HG03045 (cell line): ENCODE data around the gene PPP3CA.

Experiments
- ATAC-seq: cut with Tn5 transposase; IDR thresholded peaks from one replicate; pipeline ENCODE4 v1.9.1; 2021; ENCODE audit warnings: mild to moderate bottlenecking, moderate library complexity; ENCODE audit not compliant: unreplicated experiment

The PPP3CA gene

GRCh38 chr4:101065935-101066485, 281.3 kb downstream of the PPP3CA start:
- ATAC-seq = no peak

GRCh38 chr4:101065346-101065745, 282.0 kb downstream of the PPP3CA start:
- no peak for ATAC-seq

GRCh38 chr4:101064541-101065180, 282.7 kb downstream of the PPP3CA start:
- ATAC-seq = no peak

GRCh38 chr4:101055392-101055791, 291.9 kb downstream of the PPP3CA start:
- ATAC-seq = no peak

- no peak for ATAC-seq
These were observed 296.5 kb downstream of the PPP3CA start for GRCh38 chr4:101050837-101051205.

- no peak for ATAC-seq
These were observed 297.1 kb downstream of the PPP3CA start for GRCh38 chr4:101050088-101050836.

- no peak for ATAC-seq
These were observed 297.8 kb downstream of the PPP3CA start for GRCh38 chr4:101049549-101050001.

- ATAC-seq = no peak
These were observed 302.6 kb downstream of the PPP3CA start for GRCh38 chr4:101044766-101045165.

- ATAC-seq = no peak
These were observed 304.5 kb downstream of the PPP3CA start for GRCh38 chr4:101042847-101043246.

GRCh38 chr4:101040776-101041175, 306.6 kb downstream of the PPP3CA start:
- no peak for ATAC-seq

- no peak for ATAC-seq
These were observed 308.0 kb downstream of the PPP3CA start for GRCh38 chr4:101039367-101039766.

GRCh38 chr4:101037938-101038413, 309.4 kb downstream of the PPP3CA start:
- ATAC-seq = no peak

GRCh38 chr4:101037249-101037648, 310.1 kb downstream of the PPP3CA start:
- no peak for ATAC-seq

GRCh38 chr4:101035487-101035886, 311.8 kb downstream of the PPP3CA start:
- no peak for ATAC-seq

- no peak for ATAC-seq
These were observed 313.3 kb downstream of the PPP3CA start for GRCh38 chr4:101033986-101034385.

GRCh38 chr4:101032541-101032940, 314.8 kb downstream of the PPP3CA start:
- no peak for ATAC-seq

- ATAC-seq = no peak
These were observed 315.4 kb downstream of the PPP3CA start for GRCh38 chr4:101031971-101032370.

GRCh38 chr4:101028886-101029285, 318.4 kb downstream of the PPP3CA start:
- ATAC-seq = no peak

- ATAC-seq = no peak
These were observed 319.6 kb downstream of the PPP3CA start for GRCh38 chr4:101027721-101028120.

GRCh38 chr4:101025755-101026154, 321.6 kb downstream of the PPP3CA start:
- ATAC-seq = no peak

- ATAC-seq = no peak
These were observed 324.9 kb downstream of the PPP3CA start for GRCh38 chr4:101022151-101023024.
